ENCODE results near the gene PRKCB. TPM values are rescaled to one million over a fixed set of nuclear protein-coding genes. Genes with fewer than 3 reads are reported as not detected.

The PRKCB gene
- total RNA-seq, 2 donors from 2014 or later, result 2.9 to 28.6 TPM

DNA sequence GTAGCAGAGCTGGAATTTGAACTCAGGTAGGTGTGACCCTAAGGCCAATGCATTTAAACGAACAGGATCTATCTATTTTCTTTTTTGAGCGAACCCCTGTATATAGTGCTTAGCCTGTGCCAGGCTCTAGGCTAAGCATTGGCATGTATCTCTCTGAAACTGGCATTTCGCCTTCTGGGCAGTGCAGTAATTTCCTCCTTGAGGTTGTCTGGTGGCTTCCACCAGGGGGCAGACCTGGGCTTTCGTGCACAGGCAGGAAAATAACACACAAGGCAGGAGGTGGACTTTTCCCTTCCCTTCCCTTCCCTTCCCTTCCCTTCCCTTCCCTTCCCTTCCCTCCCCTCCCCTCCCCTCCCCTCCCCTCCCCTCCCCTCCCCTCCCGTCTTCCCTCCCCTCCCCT is 34.4 kb upstream of the PRKCB start:
- intact Hi-C loops (cut with DNase I), result loop anchor here (5.0 kb wide), 1 partner anchor 701 kb away; no protein-coding TSS in a partner anchor
- no peaks in the 10 kb centered on the region for H3K4me1 ChIP-seq (replicated peaks)
- no peak for TF ChIP-seq POLR2A (IDR thresholded peaks at IDR 0.05)
- TF ChIP-seq, protein P1, sequence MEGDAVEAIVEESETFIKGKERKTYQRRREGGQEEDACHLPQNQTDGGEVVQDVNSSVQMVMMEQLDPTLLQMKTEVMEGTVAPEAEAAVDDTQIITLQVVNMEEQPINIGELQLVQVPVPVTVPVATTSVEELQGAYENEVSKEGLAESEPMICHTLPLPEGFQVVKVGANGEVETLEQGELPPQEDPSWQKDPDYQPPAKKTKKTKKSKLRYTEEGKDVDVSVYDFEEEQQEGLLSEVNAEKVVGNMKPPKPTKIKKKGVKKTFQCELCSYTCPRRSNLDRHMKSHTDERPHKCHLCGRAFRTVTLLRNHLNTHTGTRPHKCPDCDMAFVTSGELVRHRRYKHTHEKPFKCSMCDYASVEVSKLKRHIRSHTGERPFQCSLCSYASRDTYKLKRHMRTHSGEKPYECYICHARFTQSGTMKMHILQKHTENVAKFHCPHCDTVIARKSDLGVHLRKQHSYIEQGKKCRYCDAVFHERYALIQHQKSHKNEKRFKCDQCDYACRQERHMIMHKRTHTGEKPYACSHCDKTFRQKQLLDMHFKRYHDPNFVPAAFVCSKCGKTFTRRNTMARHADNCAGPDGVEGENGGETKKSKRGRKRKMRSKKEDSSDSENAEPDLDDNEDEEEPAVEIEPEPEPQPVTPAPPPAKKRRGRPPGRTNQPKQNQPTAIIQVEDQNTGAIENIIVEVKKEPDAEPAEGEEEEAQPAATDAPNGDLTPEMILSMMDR (IDR thresholded peaks at IDR 0.05), result peak in 3 of 4 experiments; percentile 60 to 78 (median 71)
- peak; percentile 41 for TF ChIP-seq POLR2AphosphoS5 (IDR thresholded peaks at IDR 0.05)
- H3K9me3 ChIP-seq, result no peaks in the 10 kb centered on the region
- no peaks in the 10 kb centered on the region for H3K36me3 ChIP-seq
- H3K27me3 ChIP-seq (replicated peaks; ENCODE audit: insufficient read depth), result no peaks in the 10 kb centered on the region
- 18% methylated on average over 5 of the region's 5 CpGs for WGBS
- no peak overlapping the region for H3K27ac ChIP-seq
- DNase-seq (ENCODE audit: low spot score), result peak; percentile 82
- no peak overlapping the region for H3K4me3 ChIP-seq

DNA sequence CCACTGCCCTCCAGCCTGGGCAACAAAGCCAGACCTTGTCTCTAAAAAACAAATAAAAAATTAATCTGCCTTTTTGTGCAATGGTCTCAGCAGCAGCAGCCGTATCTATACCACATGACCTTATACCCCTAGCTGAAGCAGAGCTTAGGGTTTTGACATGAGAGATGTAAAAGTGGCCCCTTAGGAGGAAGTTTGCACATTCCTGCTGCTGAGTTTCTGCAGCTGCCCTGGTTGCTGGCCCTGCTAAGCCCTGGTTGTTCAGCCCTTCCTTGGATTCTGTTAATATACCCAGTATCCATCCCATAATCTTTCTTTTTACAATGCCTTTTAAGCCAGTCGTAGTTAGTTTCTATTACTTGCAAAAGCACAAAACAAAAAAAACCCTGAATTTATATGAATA is 33.0 kb upstream of the PRKCB start:
- 49% methylated on average over 2 of the region's 2 CpGs for WGBS
- Histone ChIP-seq H3K4me3 (no peak overlapping the region), H3K27me3 (replicated peaks; ENCODE audit: insufficient read depth) (no peaks in the 10 kb centered on the region), H3K36me3 (no peaks in the 10 kb centered on the region), H3K4me1 (replicated peaks) (no peaks in the 10 kb centered on the region), H3K9me3 (no peaks in the 10 kb centered on the region), H3K27ac (no peak overlapping the region)
- intact Hi-C loops (cut with DNase I), result loop anchor here (2.0 to 5.0 kb wide), 3 partner anchors 208 to 700 kb away; no protein-coding TSS in a partner anchor
- DNase-seq (ENCODE audit: low spot score), result no peak
- TF ChIP-seq POLR2AphosphoS5 (IDR thresholded peaks at IDR 0.05), result no peak
- TF ChIP-seq, protein P1 (IDR thresholded peaks at IDR 0.05), result no peak
- TF ChIP-seq POLR2A (IDR thresholded peaks at IDR 0.05), result no peak

DNA sequence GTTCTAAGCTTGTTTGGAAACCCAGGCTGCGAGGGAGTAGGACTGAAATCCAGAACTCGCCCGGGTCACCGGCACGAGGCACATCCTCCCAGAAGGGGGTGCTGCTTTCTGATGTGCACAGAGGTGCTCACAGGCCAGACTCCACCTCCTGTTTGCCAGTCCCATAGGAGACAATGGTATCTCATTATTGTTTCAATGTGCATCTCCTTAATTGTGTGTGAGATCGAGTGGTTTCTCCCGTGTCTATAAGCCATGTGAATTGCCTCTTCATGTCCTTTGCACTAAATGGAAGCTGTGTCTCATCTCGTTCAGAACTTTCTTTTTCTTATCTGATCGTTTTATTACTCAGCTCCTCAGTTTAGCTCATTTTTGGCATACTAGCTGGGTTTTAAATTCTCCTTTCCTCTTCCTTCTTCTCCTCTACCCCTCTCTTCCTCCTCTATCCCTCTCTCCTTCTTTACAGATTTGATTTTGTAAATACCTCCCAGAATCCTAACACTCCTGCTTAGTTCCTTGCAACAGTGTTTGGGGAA is 32.1 kb upstream of the PRKCB start:
- Histone ChIP-seq H3K27ac (no peak overlapping the region), H3K4me3 (no peak overlapping the region), H3K4me1 (replicated peaks) (no peaks in the 10 kb centered on the region), H3K36me3 (no peaks in the 10 kb centered on the region), H3K9me3 (no peaks in the 10 kb centered on the region), H3K27me3 (replicated peaks; ENCODE audit: insufficient read depth) (no peaks in the 10 kb centered on the region)
- intact Hi-C loops (cut with DNase I), result loop anchor here (2.0 to 5.0 kb wide), 3 partner anchors 207 to 699 kb away; no protein-coding TSS in a partner anchor
- 2% methylated on average over 9 of the region's 9 CpGs for WGBS
- TF ChIP-seq POLR2AphosphoS5 (IDR thresholded peaks at IDR 0.05) (no peak), POLR2A (IDR thresholded peaks at IDR 0.05) (no peak)
- TF ChIP-seq, protein P1 (IDR thresholded peaks at IDR 0.05), result peak in 3 of 4 experiments; percentile 26 to 59 (median 45)
- DNase-seq (ENCODE audit: low spot score), result peak; percentile 46

DNA sequence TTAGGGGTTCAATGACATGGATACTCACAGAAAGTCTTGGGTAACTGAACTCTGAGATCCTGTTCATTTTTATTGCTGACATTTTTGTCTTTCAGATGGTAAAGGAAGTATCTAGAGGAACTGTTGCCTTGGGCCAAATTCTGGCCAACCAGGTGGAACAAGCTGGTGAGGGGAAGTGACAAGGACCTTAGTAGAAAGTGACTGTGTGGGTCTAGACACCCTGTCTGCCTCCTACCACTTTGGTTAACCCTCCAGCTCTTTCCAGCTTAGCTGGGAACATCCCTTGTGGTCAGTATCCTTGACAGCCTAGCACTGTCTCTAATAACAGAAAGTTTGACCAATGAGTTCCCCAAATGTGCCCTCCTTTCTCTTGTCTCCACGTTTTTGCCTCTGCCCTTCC is 28.8 kb upstream of the PRKCB start:
- Histone ChIP-seq H3K27ac (no peak overlapping the region), H3K4me3 (no peak overlapping the region), H3K27me3 (replicated peaks; ENCODE audit: insufficient read depth) (no peaks in the 10 kb centered on the region), H3K9me3 (no peaks in the 10 kb centered on the region), H3K36me3 (no peaks in the 10 kb centered on the region), H3K4me1 (replicated peaks) (no peaks in the 10 kb centered on the region)
- 59% methylated on average over 1 of the region's 1 CpG for WGBS
- no peak for DNase-seq (ENCODE audit: low spot score)
- intact Hi-C loops (cut with DNase I), result no loop called here
- TF ChIP-seq, protein P1 (IDR thresholded peaks at IDR 0.05), result no peak
- TF ChIP-seq POLR2A (IDR thresholded peaks at IDR 0.05) (no peak), POLR2AphosphoS5 (IDR thresholded peaks at IDR 0.05) (no peak)

DNA sequence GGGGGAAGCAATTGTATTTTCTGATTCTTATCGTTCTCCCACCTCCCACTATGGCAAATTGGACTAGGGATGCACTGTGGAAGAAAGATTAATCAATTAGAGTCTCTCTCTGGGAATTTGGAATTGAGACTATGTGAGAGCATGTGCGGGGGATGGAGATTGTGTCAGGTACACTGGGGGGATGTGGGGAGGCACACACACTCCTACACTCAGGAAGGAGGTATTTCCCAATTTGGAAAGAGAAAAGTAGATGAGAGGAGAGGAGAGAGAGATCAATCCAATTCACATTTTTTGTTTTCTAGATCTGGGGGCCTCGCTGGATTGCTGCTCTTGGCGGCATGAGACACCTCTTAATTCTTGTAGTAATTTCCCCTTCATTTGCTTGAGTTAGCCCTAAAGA is 14.3 kb upstream of the PRKCB start:
- no peaks in the 10 kb centered on the region for H3K36me3 ChIP-seq
- no peak overlapping the region for H3K27ac ChIP-seq
- no peak overlapping the region for H3K4me3 ChIP-seq
- no peaks in the 10 kb centered on the region for H3K4me1 ChIP-seq (replicated peaks)
- intact Hi-C loops (cut with DNase I), result no loop called here
- TF ChIP-seq POLR2AphosphoS5 (IDR thresholded peaks at IDR 0.05), result no peak
- TF ChIP-seq, protein P1 (IDR thresholded peaks at IDR 0.05), result no peak
- no peak for TF ChIP-seq POLR2A (IDR thresholded peaks at IDR 0.05)
- no peak for DNase-seq (ENCODE audit: low spot score)
- H3K27me3 ChIP-seq (replicated peaks; ENCODE audit: insufficient read depth), result no peaks in the 10 kb centered on the region
- WGBS, result 65% methylated on average over 4 of the region's 4 CpGs
- no peaks in the 10 kb centered on the region for H3K9me3 ChIP-seq
